Hepatocyte (in vitro differentiated cells): ENCODE results near the gene TNFRSF6B. TPM values are rescaled to one million over a fixed set of nuclear protein-coding genes. Genes with fewer than 3 reads are reported as not detected.

Experiments used
- DNase-seq: peaks from one replicate; pipeline ENCODE4 v3.0.0-alpha.2; 2016; ENCODE audit warnings: low spot score
- H2AFZ ChIP-seq: fragments of 200-600 bp; sonication (generic); 2 replicates; pipeline ENCODE4 v1.6.0; 2016; ENCODE audit warnings: antibody characterized with exemption, mild to moderate bottlenecking
- H3K27ac ChIP-seq: fragments of 200-600 bp; sonication (generic); 2 replicates; pipeline ENCODE4 v1.5.1; 2016; ENCODE audit warnings: mild to moderate bottlenecking
- H3K27me3 ChIP-seq: fragments of 200-600 bp; sonication (generic); 2 replicates; pipeline ENCODE4 v1.6.1; 2016
- H3K36me3 ChIP-seq: fragments of 200-600 bp; sonication (generic); replicated peaks from 2 replicates; pipeline ENCODE4 v1.5.1; 2016; ENCODE audit warnings: low read depth; ENCODE audit not compliant: insufficient read depth
- H3K4me1 ChIP-seq: fragments of 200-600 bp; sonication (generic); 2 replicates; pipeline ENCODE4 v1.5.1; 2016; ENCODE audit warnings: mild to moderate bottlenecking, moderate library complexity; ENCODE audit not compliant: insufficient read depth
- H3K4me2 ChIP-seq: fragments of 200-600 bp; sonication (generic); 2 replicates; pipeline ENCODE4 v1.6.0; 2016
- H3K4me3 ChIP-seq: fragments of 200-600 bp; sonication (generic); 2 replicates; pipeline ENCODE4 v1.5.1; 2016; ENCODE audit warnings: mild to moderate bottlenecking
- H3K79me2 ChIP-seq: fragments of 200-600 bp; sonication (generic); 2 replicates; pipeline ENCODE4 v1.6.0; 2017; ENCODE audit warnings: mild to moderate bottlenecking
- H3K9me2 ChIP-seq: fragments of 200-600 bp; sonication (generic); replicated peaks from 2 replicates; pipeline ENCODE4 v1.6.0; 2017; ENCODE audit warnings: mild to moderate bottlenecking; ENCODE audit not compliant: insufficient read depth
- H3K9me3 ChIP-seq: fragments of 200-600 bp; sonication (generic); 2 replicates; pipeline ENCODE4 v1.5.1; 2016; ENCODE audit warnings: low read depth, mild to moderate bottlenecking
- H4K20me1 ChIP-seq: fragments of 200-600 bp; sonication (generic); 2 replicates; pipeline ENCODE4 v1.6.0; 2016; ENCODE audit warnings: mild to moderate bottlenecking; ENCODE audit not compliant: insufficient read depth, poor library complexity, severe bottlenecking
- CTCF ChIP-seq: fragments of 200-600 bp; sonication (generic); IDR thresholded peaks from 2 replicates; pipeline ENCODE4 v1.5.1; 2016; ENCODE audit warnings: antibody characterized with exemption, mild to moderate bottlenecking; ENCODE audit not compliant: poor library complexity
- EZH2 ChIP-seq: fragments of 200-600 bp; sonication (generic); IDR thresholded peaks from 2 replicates; pipeline ENCODE4 v1.6.1; 2016; ENCODE audit warnings: antibody characterized with exemption, mild to moderate bottlenecking, borderline replicate concordance
- EZH2phosphoT487 ChIP-seq: fragments of 200-600 bp; sonication (generic); IDR thresholded peaks from one replicate; pipeline ENCODE4 v1.6.1; 2018; ENCODE audit warnings: antibody characterized with exemption, mild to moderate bottlenecking, low read depth, moderate library complexity; ENCODE audit not compliant: unreplicated experiment, severe bottlenecking
- WGBS: methylation state at CpG from one replicate; pipeline ENCODE4 v1.1.6; 2016; ENCODE audit warnings: low lambda C conversion rate; ENCODE audit errors: missing lambda C conversion rate; 5-methylcytosine and 5-hydroxymethylcytosine counted together
- polyA plus RNA-seq: library from polyadenylated mRNA; unstranded; fragments of >200 nt; fragmentation: Nextera tagmentation; extraction: Ambion mirVana; gene quantifications from 2 replicates; pipeline ENCODE4 v1.2.1, GENCODE V29; 2016
- total RNA-seq: library from RNA; depleted of rRNA; stranded (reverse); fragments of >200 nt; gene quantifications from 2 replicates; pipeline ENCODE4 v1.2.3, GENCODE V29; 2014

The TNFRSF6B gene
- total and polyA plus RNA-seq, 2 experiments from 2014 or later, result 0.97 to 4.2 TPM

GRCh38 chr20:63690898-63691710 lies 5.3 kb upstream of the TNFRSF6B start:
- Histone ChIP-seq H3K4me1 (no peaks in the 10 kb centered on the region), H3K9me3 (no peaks in the 10 kb centered on the region), H3K27ac (no peak overlapping the region), H3K36me3 (no peaks in the 10 kb centered on the region), H3K4me3 (no peak overlapping the region), H3K79me2 (no peaks in the 10 kb centered on the region), H3K4me2 (no peak overlapping the region), H3K9me2 (no peaks in the 10 kb centered on the region), H2AFZ (no peak overlapping the region), H3K27me3 (no peaks in the 10 kb centered on the region), H4K20me1 (no peaks in the 10 kb centered on the region)
- DNase-seq, result no peak
- no peak for TF ChIP-seq EZH2
- no peak for TF ChIP-seq CTCF
- TF ChIP-seq EZH2phosphoT487, result no peak
- 94% methylated on average over 24 of the region's 24 CpGs for WGBS

- Histone ChIP-seq H3K9me2 (no peaks in the 10 kb centered on the region), H3K79me2 (no peaks in the 10 kb centered on the region), H3K4me1 (peaks cover 6% of the 10 kb centered on the region), H3K27ac (no peak overlapping the region), H3K4me2 (no peak overlapping the region), H3K27me3 (no peaks in the 10 kb centered on the region), H3K9me3 (no peaks in the 10 kb centered on the region), H3K4me3 (no peak overlapping the region), H4K20me1 (no peaks in the 10 kb centered on the region), H3K36me3 (no peaks in the 10 kb centered on the region), H2AFZ (no peak overlapping the region)
- 92% methylated on average over 20 of the region's 21 CpGs for WGBS
- no peak for DNase-seq
- TF ChIP-seq EZH2 (no peak), CTCF (no peak), EZH2phosphoT487 (no peak)
These were observed 4.6 kb upstream of the TNFRSF6B start for GRCh38 chr20:63691711-63692435.

- no peak overlapping the region for H3K4me3 ChIP-seq
- no peaks in the 10 kb centered on the region for H3K36me3 ChIP-seq
- no peaks in the 10 kb centered on the region for H3K9me3 ChIP-seq
- H3K4me1 ChIP-seq, result peaks cover 10% of the 10 kb centered on the region
- no peak for DNase-seq
- H3K4me2 ChIP-seq, result no peak overlapping the region
- TF ChIP-seq CTCF (no peak), EZH2phosphoT487 (no peak), EZH2 (no peak)
- H3K27ac ChIP-seq, result no peak overlapping the region
- H3K9me2 ChIP-seq, result no peaks in the 10 kb centered on the region
- H3K79me2 ChIP-seq, result no peaks in the 10 kb centered on the region
- H3K27me3 ChIP-seq, result no peaks in the 10 kb centered on the region
- H2AFZ ChIP-seq, result no peak overlapping the region
- no peaks in the 10 kb centered on the region for H4K20me1 ChIP-seq
- 82% methylated on average over 16 of the region's 20 CpGs for WGBS
These were observed 3.9 kb upstream of the TNFRSF6B start for GRCh38 chr20:63692436-63693082.
